Activated effector memory CD4-positive, alpha-beta T cell treated with anti-CD3 and anti-CD28 coated beads, Interleukin-2, amount 50 U/mL, for 16 hours (primary cell): ENCODE data around the gene FREM1.

Experiments used
- DNase-seq: peaks from one replicate; pipeline ENCODE4 v3.0.0-alpha.2; 2020

Gene FREM1

DNA sequence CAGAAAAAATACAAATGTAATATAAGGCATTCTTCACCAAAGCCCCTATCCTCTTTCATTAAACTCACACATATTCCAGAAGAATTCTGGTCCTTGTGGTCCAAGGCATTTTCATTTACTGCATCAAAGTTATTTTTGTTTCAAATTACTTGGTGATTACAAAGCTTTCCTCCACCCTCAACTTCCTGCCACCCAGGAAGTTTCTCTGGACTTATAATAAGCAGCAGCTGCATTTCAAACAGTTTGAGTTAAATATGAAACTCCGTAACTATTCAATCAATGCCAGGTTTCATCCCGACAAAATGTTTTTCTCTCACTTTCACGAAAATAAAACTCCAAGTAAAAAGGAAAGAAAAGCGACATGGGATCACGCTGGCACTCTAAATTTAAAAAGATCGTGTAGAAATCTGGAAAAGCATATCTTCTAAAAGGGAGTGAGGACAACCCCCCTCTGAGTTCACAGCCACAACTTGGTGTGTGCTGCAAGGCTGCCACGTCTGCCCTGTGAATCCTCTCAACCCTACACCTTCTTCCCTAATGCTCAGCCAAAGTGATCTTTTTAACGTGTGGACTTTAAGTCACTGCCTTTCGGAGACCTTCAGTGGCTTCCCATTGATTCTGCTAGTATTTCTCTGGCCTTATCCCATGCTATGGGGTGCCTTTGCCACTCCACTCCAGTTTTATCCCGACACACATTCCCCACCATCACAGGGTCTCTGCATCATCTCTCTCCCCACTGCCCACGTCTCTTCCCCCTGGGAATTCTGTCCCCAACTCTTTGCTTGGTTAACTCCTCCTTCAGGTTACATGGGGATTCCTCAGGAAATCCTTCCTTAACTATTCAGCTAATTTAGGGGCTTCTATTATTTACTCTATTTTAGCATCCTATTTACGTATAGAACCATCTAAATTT, 96.6 kb downstream of the FREM1 start:
- DNase-seq: no peak

DNA sequence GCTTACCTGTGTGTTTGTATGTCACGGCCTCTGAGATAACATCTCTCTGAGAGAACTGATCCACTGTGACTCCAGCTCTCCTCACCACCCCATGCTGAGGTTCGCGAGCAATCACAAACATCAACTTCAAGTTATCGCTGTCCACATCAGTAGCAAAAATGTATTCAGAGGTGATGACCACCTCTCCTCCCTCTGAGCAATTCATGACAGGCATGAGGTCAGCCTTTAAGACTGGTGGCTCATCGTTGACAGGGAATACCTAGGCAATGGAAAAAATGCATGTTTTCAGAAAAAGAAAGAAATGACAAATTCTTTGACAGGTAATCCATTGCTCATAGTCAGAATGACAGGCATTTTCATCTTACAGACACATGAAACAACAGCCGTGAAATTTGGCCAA, 97.4 kb downstream of the FREM1 start:
- no peak for DNase-seq

DNA sequence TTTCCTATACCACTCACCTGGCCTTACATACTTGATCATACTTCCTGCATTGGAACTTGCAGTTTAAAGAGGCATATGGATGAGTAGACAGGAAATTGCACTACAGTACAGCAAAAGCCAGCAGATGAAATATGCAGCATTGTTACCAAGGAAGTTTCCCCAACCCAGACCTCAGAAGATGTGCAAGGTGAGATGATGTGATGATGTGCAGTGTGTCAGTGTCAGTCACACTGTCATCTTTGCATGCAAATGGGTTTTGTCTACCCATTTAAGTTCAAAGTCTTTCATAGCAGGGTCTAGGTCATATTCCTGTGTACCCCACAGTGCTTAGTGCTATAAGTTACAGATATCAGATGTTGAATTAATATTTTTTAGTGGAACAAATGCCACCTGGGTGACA, 98.4 kb downstream of the FREM1 start:
- DNase-seq: no peak

DNA sequence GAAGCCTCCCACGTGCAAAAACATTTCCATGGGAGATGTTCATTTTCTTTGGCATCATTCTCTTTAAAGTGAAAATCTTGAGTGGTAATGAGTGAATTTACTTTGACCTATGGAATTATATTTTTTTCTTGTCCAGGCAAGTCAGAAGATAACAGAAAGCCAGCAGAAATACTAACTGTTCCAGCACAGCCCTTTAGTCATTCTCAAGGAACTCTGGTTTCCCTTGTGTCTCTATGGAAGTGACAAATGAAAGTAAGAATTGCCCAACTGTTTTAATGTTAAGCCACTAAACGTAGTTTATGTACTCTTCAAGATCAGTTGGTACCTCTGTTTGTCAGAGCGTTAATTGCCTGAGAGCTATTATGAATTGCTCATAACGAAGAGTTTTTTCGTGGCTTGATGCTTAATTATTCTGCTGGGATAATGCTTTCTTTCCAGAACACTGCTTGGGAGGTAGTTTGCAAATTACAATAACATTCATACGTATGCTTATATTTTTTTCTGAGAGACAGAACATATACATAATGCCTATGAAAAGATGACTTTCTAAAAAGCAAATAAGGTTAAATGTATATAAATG, 103.2 kb downstream of the FREM1 start:
- DNase-seq: no peak

DNA sequence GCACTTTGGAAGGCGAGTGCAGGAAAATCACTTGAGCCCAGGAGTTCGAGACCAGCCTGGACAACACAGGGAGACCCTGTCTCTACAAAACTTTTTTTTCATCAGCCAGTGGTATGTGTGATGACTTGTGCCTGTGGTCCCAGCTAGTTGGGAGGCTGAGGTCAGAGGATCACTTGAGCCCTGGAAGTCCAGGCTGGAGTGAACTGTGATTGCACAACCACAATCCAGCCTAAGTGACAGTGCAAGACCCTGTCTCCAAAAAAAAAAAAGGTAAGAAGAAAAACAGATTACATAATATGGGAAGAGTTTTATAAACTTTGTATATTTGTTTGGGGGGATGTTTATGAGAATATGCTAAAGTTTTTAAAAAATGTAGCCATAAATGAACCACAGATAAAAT, 111.2 kb downstream of the FREM1 start:
- no peak for DNase-seq

DNA sequence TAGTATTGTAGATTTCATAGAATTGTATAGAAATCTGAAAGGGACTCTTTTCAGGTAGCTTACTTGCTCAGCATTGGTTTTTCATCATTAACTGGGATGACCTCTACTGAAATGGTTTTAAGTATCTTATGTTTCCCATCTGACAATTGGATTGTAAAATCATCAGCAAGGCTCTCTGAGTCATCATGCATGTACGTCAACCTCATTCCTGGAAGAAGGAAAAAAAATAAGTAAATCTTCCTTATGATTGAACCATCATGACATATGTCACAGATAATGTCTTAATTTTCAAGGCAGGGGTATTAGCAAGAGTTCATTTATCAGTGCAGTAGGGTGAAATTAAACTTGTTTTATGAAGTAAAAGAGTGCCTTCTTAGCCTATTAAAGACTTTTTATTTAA, 112.8 kb downstream of the FREM1 start:
- no peak for DNase-seq

DNA sequence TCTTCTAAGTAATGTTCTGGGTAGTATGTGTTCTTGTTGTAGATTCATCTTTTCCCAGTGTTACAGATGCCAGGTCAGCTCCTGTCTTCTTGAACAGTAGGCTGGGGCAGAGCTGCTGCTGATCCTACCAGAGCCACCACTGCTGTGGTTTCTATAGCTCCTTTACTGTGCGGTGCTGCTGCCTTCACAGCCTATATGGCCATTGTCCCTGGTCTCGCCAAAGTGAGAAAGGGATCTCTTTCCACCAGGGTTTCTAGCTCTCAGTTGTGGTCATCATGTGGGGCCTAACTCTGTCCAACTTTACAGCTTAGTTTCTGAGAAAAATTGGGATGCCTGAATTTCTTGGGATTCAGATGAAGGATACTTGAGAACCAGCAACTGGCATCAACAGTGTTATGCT, 116.8 kb downstream of the FREM1 start:
- no peak for DNase-seq

DNA sequence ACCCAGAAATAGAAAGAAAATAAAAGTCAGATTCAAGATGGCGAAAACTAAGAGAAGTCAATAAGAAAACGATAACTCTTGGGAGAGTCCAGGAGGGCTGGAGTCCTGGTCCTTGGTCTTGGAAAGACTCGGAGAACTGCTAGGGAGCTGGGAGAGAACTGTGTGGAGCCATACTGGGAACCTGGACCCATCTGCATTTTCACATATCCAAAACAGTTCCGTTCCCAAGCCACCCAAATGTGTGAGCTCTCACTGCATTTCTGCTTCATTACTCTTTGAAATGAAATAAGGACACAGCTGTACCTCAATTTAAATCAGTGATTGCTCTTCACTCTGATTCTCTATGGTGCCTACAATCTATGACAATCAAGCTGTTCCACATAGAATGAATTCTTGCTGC, 119.6 kb downstream of the FREM1 start:
- DNase-seq: no peak

DNA sequence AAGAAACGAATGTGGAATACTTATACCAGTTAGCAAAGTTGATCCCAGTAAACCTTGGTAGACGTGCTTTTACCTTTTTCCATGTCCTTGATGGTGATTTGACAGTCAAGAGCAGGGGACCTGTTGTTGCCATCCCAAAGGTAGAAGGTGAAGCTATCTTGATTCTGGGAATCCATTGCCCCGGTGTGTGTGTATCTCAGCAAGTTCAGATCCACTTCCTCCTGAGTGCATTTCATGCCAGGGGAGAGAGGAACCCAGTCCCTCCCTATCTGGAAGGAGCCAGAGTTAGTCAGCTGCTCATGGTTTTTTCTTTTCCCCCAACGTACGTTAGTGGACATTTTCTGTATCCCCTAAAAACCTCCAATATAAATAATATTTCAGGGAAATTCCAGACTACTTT, 121.4 kb downstream of the FREM1 start:
- DNase-seq: no peak

DNA sequence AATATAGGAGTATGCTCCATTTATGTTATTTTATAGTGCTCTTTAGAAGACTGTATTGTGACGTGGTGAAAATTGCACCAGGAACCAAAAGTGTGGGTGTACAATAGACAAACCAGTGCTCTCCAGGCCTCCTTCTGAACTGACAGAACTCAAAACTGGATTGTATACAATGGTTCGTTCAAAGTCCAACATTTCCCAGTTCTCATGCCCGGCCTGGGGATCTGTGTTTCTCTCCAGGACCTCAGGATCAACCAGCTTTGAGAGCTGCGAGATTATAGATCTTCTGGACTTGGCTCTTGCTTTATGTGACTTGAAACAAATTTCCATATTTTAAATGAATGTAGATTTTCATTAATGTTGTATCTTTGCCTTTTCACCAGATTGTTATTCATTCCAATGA, 126.9 kb downstream of the FREM1 start:
- DNase-seq: no peak

DNA sequence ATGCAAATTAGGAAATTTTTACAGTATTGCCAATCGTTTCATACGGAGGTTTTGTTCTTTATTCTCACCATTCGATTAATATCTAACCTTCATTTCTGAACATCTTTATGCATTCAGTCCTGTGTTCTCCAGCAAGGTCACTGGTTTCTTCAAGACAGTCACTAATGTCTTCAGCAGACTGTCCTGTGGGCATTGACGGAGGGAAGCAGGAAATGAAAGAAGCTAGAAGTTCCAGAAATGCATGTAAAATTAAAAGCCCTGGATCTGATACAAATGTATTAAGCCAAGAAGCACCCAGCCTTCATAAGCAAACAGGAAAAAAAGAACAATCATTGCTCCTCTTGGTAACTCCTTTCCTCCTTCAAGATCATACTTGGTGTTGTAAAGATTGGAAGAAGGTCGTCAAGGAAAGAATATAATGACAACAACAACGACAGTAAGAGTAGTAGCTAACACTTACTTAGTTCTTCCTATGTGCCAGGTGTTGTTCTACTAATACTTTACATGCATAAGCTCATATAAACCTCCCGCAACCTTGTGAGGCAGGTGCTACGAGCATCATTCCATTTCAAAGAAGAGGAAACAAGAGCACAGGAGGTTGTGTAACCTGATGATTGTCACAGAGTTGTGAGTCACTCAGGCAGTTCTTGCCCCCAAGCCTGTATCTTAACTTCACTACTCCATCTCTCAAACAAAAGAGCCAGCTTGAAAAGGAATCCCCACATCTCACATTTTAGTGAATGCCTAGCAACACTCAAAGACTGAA, 127.8 kb downstream of the FREM1 start:
- no peak for DNase-seq

DNA sequence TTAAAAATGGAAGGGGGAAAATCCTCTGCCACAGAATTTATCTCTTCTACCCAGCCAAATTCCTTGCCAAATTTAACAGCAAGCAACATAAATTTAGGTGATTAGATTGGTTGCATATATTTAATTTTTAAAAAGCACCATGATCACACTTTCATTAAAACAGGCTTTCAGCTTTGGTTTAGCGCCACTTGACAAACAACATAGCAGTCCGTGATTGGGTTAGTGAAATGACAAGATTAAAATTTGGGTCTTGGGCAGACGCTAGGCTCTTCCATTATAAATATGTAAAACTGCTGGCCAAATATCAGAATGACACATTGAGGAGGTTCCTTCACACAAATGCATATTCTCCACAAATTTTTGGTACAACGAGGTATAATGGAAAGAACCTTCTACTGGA, 129.5 kb downstream of the FREM1 start:
- no peak for DNase-seq

DNA sequence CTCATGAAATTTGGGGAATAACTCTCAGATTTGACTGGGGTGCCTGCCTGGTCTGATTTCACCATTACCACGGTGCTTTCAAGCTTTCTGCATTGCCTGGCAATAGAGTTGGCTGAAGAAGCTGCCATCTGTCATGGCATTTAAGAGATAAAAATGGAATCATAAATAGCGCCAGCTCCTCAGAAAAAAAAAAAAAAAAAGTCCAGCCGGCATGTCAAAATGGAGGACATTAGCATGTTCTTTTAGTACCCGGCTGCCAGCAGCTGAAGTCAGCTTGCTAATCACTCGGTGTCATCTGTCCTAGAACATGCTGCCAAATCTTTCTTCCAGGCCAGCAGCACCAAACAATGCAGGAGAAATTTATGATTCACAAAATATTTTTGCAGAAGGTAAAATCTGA, 130.0 kb downstream of the FREM1 start:
- DNase-seq: no peak

DNA sequence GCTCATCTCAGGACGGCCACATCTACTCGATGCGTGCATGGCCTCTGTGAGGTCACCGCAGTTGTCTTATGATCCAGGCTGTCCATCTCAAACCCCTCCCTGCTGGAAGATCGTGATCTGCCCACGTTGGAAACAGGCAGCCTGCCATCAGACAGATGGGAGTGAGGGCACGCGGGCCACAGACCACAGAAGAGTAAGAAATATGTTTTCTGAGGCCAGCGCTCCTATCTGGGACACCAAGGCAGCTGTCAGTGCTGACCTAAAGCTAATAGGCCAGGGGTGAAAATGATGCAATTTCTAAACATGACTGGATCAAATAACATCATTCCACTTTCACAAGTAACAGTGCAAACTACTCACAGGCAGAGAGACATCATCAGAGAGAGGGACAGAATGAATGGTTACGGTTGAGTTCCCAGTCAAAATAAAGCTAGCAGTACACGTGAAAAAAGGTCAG, 130.6 kb downstream of the FREM1 start:
- no peak for DNase-seq

DNA sequence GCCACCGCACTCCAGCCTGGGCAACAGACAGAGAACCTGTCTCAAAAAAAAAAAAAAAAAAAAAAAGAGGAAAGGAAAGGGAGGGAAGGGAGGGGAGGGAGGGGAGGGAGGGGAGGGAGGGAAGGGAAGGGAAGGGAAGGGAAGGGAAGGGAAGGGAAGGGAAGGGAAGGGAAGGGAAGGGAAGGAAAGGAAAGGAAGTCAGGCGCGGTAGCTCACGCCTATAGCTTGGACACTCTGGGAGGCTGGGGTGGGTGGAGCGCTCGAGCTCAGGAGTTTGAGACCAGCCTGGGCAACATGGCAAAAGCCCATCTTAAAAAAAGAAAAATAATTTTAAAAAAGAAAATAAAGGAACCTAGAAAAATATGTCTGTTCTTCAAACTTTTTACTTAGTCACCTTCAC, 131.7 kb downstream of the FREM1 start:
- no peak for DNase-seq

DNA sequence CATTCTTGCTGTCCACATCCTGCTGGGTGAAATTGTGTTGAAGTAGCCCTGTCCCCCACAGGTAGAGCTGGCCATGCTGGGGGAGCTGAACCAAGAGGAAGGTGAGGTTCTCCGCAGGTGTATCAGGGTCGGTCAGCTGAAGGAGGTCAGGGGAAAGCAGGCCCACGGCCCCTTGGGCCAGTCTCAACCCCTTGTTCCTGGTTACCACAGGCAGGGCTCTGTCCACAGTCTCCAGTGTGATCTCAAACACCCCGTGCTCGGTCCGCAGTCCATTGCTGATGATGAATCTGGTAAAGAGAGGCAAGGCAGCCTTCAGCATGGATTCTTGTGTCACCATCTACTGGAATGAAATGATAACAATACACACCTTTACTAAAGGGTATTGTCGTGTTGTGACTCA, 134.3 kb downstream of the FREM1 start:
- DNase-seq: no peak

DNA sequence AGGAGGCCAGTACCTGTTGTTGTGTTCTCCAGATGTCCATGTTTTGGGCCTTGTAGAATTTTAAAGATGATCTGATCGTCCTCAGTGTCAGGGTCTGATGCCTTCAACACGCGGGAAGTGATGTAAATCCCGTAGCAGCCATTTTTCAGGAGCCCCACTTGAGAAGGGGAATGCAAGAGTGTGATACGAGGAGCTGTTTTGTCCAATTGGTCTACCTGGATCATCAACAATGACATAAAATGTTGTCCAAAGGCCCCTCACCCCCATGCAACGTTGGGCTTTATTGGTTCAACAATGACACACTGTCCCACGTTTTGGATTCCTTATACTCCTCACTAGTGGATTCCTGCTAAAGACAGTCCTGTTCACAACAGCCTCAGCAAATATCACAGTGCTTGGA, 139.6 kb downstream of the FREM1 start:
- no peak for DNase-seq

DNA sequence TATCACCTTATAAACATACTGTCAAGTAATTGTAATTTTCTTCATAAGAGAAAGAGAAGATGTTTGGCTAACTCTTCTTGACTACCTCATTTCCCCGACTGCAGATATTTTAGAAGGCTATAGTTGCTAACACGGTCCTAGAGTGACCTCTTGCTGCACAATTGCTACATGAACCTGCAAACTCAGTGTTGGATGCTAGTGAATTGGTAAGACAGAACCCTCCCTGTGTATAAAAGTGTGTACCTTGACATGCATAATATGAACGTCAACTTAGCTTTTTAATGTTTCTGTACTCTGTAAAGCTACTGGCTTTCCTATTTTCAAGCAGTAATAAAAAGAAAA, 141.0 kb downstream of the FREM1 start:
- DNase-seq: no peak

DNA sequence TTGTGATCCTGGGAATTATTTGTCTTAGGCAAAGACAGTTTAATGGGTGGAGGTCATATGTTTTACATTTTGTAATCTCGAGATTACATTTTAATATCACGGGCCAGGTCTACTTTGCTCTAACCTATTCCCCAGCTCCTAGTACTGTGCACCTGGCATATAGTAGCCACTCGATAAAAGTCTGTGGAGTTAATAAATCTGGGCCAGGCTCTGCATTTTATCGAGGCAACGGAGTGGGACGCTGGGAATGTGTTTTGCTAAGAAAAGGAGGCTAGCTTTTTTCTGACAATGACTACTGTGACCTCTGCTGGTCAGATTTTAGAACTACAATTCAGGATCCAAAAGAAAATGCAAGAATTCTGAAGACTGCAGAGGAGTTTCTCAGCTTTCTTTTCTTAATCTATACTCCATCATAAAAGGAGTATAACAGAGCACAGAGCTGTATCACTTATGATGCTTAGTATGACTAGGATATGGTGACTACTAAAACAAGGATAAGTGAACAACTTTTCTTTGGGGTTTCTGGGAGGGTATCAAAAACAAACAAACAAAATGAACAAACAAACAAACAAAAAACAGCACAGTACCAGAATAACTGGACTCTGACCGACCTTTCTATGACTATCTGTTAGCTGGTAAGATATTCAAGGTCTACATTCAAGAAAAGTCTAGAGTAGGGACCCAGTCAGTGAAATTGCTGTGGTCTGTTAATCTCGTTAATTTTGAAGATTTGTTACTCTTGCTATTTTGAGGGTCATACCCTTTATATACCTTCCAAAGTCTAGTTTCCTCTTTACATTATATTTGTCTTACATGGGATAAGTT, 141.6 kb downstream of the FREM1 start:
- no peak for DNase-seq

DNA sequence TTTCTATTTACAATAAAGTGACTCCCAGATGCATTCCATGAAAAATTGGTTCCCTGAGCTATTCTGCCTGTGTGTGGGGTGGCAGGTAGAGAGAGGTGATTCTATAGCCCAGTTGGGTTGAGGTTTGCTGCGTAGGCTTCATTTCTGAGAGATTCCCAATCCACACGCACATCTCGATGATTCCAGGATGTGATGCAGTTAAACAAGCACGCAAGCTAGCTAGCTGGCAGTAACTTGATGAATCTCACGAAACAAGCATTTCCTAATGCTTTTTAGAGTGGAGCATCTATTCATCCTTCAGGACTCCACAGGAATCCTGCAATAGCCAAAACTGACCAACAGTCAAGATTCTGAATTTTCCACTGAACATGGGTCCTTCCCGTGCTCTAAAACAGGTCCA, 143.9 kb downstream of the FREM1 start:
- DNase-seq: no peak

DNA sequence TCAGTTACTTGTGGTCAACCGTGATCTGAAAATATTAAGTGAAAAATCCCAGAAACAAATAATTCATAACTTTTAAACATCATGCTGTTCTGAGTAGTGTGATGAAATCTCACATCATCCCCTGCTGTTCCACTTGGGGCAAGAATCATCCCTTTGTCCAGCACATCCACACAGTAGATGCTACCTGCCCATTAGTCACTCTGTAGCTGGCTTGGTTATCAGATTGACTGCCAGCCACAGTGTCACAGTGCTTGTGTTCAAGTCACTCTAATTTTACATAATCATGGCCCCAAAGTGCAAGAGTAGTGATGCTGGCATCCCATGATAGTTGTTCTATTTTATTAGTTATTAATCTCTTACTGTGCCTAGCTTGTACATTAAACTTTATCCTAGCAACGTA, 148.6 kb downstream of the FREM1 start:
- DNase-seq: no peak

DNA sequence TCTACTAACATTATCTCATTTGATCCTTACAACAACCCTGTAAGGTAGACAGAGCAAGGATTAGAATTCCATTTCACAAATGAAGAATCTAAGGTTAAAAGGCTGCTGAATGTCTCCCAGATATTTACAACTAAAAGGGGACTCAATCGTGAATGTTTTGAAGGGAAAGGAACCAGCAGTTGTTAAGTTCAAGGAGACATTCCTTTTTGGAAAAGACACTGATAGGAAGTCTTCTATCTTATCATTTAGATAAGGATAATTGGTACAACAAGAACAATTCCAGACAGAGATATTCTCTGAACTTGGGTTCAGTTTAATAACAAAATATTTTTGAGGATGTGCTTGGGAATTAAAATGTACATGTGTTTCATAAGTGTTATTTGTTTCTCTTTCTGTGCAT, 150.2 kb downstream of the FREM1 start:
- DNase-seq: no peak

DNA sequence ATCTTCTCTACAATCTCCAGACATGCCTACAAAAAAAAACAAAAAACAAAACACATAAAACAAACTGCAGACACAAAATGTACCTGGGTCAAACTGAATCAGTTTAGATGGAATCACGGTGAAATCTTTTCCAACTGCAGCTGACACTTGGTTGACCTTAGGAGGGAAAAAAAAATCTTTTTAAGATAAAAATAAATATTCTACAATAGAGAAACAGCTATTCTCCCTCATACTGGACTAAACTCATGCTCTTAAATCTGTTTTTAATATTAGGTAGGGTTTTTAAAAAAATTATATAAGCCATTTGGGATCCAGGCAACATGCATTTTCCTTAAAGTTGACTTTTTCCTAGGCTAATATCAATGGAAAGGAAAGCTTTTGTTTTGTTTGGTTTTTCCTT, 153.9 kb downstream of the FREM1 start:
- no peak for DNase-seq
